Peyer's patch (tissue), 4 donors: ENCODE measurements around the gene POFUT1.
A peak's percentile ranks its signal among the peaks of the same experiment; 100 is the strongest.

ENCODE experiments used
- CTCF ChIP-seq, 6 experiments: fragments of 450-650 bp in 4 of 6; fragments of 200-600 bp in 2 of 6; sonication (generic) in 1 of 6; IDR thresholded peaks; one replicate each; pipeline ENCODE4 v1.5.1; 2017 to 2019; ENCODE audit warnings: antibody characterized with exemption in 6 of 6, mild to moderate bottlenecking in 3 of 6, moderate library complexity in 1 of 6
- POLR2A ChIP-seq, 2 donors: fragments of 450-650 bp; IDR thresholded peaks; one replicate each; pipeline ENCODE4 v1.5.1; 2017; ENCODE audit warnings: antibody characterized with exemption in 2 of 2, mild to moderate bottlenecking in 2 of 2, moderate library complexity in 2 of 2

GRCh38 chr20:32189691-32190615, 17.7 kb upstream of the POFUT1 start:
- TF ChIP-seq CTCF (IDR thresholded peaks at IDR 0.05) (peak in 1 of 6 experiments; percentile 2), POLR2A (IDR thresholded peaks at IDR 0.05) (no peak)
